HepG2 (cell line): ENCODE data around the gene ZPR1. TPM values are rescaled to one million over a fixed set of nuclear protein-coding genes. Genes with fewer than 3 reads are reported as not detected.

Experiments
- BRCA1 ChIP-seq: sonication (generic); formaldehyde crosslinking; IDR thresholded peaks from 2 replicates; pipeline ENCODE4 v1.4.0; 2020; ENCODE audit warnings: missing genetic modification reagents
- EHMT2 ChIP-seq: fragments of 200-600 bp; sonication (generic); IDR thresholded peaks from 2 replicates; pipeline ENCODE4 v1.7.0; 2017; ENCODE audit warnings: antibody characterized with exemption, low read depth, low read length, borderline replicate concordance
- FOXK1 ChIP-seq: sonication (generic); formaldehyde crosslinking; IDR thresholded peaks from 2 replicates; pipeline ENCODE4 v1.4.0; 2020; ENCODE audit warnings: low read depth, missing genetic modification reagents, borderline replicate concordance
- HNRNPK ChIP-seq: fragments of 200-400 bp; formaldehyde crosslinking; IDR thresholded peaks from 2 replicates; pipeline ENCODE4 v1.6.1; 2018; ENCODE audit warnings: low read length, low read depth, moderate library complexity, mild to moderate bottlenecking; ENCODE audit not compliant: poor library complexity, severe bottlenecking
- HNRNPL ChIP-seq: fragments of 200-400 bp; formaldehyde crosslinking; IDR thresholded peaks from 2 replicates; pipeline ENCODE4 v1.6.1; 2017; ENCODE audit warnings: mild to moderate bottlenecking, low read depth, low read length
- MIXL1 ChIP-seq: IDR thresholded peaks from 2 replicates; pipeline ENCODE4 v1.6.1; 2016
- NR2F2 ChIP-seq: IDR thresholded peaks from 2 replicates; pipeline ENCODE4 v1.6.1; 2012; ENCODE audit warnings: low read depth, inconsistent platforms, borderline replicate concordance
- RORA ChIP-seq: sonication (generic); formaldehyde crosslinking; IDR thresholded peaks from 2 replicates; pipeline ENCODE4 v1.5.0; 2020; ENCODE audit warnings: mild to moderate bottlenecking, missing genetic modification reagents, moderate library complexity
- SALL1 ChIP-seq: sonication (generic); formaldehyde crosslinking; IDR thresholded peaks from 2 replicates; pipeline ENCODE4 v1.8.0; 2022; ENCODE audit warnings: mild to moderate bottlenecking, missing genetic modification reagents
- SP4 ChIP-seq: sonication (generic); formaldehyde crosslinking; IDR thresholded peaks from 2 replicates; pipeline ENCODE4 v1.8.1; 2023; ENCODE audit warnings: mild to moderate bottlenecking, missing genetic modification reagents
- TEAD3 ChIP-seq: optimal IDR thresholded peaks from 2 replicates; pipeline ENCODE3; 2016; ENCODE audit warnings: borderline replicate concordance
- ZNF180 ChIP-seq: sonication (generic); formaldehyde crosslinking; IDR thresholded peaks from 2 replicates; pipeline ENCODE4 v1.4.0; 2020; ENCODE audit warnings: low read depth, missing genetic modification reagents, borderline replicate concordance
- ZNF777 ChIP-seq: sonication (generic); formaldehyde crosslinking; IDR thresholded peaks from 2 replicates; pipeline ENCODE4 v1.4.0; 2020; ENCODE audit warnings: missing genetic modification reagents
- ZSCAN31 ChIP-seq: sonication (generic); formaldehyde crosslinking; IDR thresholded peaks from 2 replicates; pipeline ENCODE4 v1.5.0; 2020; ENCODE audit warnings: low read depth, mild to moderate bottlenecking, missing genetic modification reagents
- polyA plus RNA-seq, 8 experiments: library from polyadenylated mRNA; depleted of rRNA in 3 of 8; stranded (reverse) in 7 of 8; unstranded in 1 of 8; fragments of >200 nt; fragmentation: Illumina TruSeq in 4 of 8; extraction: Trizol in 4 of 8; gene quantifications; 2 replicates each; pipeline versions ENCODE4 v1.2.1 to v1.2.3, GENCODE V29; 2011 to 2016; ENCODE audit warnings: low read depth in 4 of 8, missing spikeins in 1 of 8, mixed read lengths in 1 of 8; ENCODE audit not compliant: insufficient read depth in 1 of 8
- total RNA-seq, 5 experiments: library from RNA; depleted of rRNA; stranded (reverse); fragments of >200 nt; fragmentation: Illumina TruSeq; extraction: Trizol; gene quantifications; 2 replicates each; pipeline ENCODE4 v1.2.3, GENCODE V29; 2016; ENCODE audit warnings: low read depth in 1 of 5
- TF ChIP-seq, protein P1 (sequence below): sonication (generic); formaldehyde crosslinking; IDR thresholded peaks from 2 replicates; pipeline ENCODE4 v1.4.0; 2020; ENCODE audit warnings: missing genetic modification reagents, mild to moderate bottlenecking, borderline replicate concordance
- TF ChIP-seq, protein P2 (sequence below): sonication (generic); formaldehyde crosslinking; IDR thresholded peaks from 2 replicates; pipeline ENCODE4 v1.5.1; 2020; ENCODE audit warnings: missing genetic modification reagents, mild to moderate bottlenecking, borderline replicate concordance
- TF ChIP-seq, protein P3 (sequence below): sonication (generic); formaldehyde crosslinking; IDR thresholded peaks from 2 replicates; pipeline ENCODE4 v1.5.1; 2020; ENCODE audit warnings: mild to moderate bottlenecking, missing genetic modification reagents, moderate library complexity

Gene ZPR1
- total and polyA plus RNA-seq, 2 of the 13 experiments (the other 11 are each of a cell fraction or from before 2014, with no cell fraction given), result 40.0 to 79.3 TPM

DNA sequence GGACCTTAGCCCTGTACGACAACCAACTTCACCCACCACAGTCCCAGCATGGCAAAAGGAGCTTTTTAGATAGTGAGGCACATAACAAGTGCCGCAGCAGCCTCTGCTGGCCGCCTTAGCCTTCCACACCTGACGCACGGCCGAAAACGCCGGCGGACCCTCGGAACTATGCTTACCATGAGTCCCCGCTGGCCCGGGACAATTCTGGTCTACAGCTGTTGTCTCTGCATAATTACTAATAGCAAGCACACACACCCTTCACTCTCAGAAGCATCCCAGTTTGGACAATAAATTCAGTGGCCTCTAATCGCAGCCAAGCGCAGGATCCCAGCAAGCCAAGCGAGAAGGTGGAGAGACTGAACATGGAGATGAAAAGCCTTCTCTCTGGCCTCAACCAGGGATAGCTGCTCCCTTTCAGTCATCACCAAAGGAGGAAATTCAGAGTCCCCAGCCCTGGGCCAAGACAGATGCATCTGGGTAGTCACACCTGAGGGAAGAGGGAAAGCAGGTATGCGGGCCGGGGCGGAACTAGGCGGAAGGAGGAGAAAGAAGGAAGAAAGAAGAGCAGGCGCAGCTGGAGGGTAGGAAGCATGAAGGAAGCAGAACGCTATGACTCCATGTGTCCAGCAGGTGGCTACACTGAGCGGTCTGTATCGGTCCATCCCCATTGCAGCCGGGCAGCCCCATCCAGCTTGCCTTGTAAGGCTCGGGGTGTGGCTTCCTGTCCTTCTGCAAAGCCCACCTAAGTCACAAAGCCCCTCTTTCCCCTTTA is 55.4 kb downstream of the ZPR1 start (continued):
- TF ChIP-seq HNRNPL (no peak), HNRNPK (no peak), MIXL1 (CRISPR knock-in tag) (no peak), RORA (CRISPR knock-in tag) (no peak), NR2F2 (no peak), BRCA1 (CRISPR knock-in tag) (no peak), ZSCAN31 (no peak), ZNF777 (CRISPR knock-in tag) (no peak), ZNF180 (no peak), TEAD3 (CRISPR knock-in tag) (peak; percentile 58), FOXK1 (CRISPR knock-in tag) (no peak), SALL1 (CRISPR knock-in tag) (0 out of 2 replicates have a peak, but pooled peaks have one; percentile 25), EHMT2 (no peak), SP4 (CRISPR knock-in tag) (0 out of 2 replicates have a peak, but pooled peaks have one; percentile 29)
- TF ChIP-seq, protein P1, sequence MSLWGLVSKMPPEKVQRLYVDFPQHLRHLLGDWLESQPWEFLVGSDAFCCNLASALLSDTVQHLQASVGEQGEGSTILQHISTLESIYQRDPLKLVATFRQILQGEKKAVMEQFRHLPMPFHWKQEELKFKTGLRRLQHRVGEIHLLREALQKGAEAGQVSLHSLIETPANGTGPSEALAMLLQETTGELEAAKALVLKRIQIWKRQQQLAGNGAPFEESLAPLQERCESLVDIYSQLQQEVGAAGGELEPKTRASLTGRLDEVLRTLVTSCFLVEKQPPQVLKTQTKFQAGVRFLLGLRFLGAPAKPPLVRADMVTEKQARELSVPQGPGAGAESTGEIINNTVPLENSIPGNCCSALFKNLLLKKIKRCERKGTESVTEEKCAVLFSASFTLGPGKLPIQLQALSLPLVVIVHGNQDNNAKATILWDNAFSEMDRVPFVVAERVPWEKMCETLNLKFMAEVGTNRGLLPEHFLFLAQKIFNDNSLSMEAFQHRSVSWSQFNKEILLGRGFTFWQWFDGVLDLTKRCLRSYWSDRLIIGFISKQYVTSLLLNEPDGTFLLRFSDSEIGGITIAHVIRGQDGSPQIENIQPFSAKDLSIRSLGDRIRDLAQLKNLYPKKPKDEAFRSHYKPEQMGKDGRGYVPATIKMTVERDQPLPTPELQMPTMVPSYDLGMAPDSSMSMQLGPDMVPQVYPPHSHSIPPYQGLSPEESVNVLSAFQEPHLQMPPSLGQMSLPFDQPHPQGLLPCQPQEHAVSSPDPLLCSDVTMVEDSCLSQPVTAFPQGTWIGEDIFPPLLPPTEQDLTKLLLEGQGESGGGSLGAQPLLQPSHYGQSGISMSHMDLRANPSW (CRISPR knock-in tag), result no peak
- TF ChIP-seq, protein P2, sequence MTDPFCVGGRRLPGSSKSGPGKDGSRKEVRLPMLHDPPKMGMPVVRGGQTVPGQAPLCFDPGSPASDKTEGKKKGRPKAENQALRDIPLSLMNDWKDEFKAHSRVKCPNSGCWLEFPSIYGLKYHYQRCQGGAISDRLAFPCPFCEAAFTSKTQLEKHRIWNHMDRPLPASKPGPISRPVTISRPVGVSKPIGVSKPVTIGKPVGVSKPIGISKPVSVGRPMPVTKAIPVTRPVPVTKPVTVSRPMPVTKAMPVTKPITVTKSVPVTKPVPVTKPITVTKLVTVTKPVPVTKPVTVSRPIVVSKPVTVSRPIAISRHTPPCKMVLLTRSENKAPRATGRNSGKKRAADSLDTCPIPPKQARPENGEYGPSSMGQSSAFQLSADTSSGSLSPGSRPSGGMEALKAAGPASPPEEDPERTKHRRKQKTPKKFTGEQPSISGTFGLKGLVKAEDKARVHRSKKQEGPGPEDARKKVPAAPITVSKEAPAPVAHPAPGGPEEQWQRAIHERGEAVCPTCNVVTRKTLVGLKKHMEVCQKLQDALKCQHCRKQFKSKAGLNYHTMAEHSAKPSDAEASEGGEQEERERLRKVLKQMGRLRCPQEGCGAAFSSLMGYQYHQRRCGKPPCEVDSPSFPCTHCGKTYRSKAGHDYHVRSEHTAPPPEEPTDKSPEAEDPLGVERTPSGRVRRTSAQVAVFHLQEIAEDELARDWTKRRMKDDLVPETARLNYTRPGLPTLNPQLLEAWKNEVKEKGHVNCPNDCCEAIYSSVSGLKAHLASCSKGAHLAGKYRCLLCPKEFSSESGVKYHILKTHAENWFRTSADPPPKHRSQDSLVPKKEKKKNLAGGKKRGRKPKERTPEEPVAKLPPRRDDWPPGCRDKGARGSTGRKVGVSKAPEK (CRISPR knock-in tag), result no peak
- TF ChIP-seq, protein P3, sequence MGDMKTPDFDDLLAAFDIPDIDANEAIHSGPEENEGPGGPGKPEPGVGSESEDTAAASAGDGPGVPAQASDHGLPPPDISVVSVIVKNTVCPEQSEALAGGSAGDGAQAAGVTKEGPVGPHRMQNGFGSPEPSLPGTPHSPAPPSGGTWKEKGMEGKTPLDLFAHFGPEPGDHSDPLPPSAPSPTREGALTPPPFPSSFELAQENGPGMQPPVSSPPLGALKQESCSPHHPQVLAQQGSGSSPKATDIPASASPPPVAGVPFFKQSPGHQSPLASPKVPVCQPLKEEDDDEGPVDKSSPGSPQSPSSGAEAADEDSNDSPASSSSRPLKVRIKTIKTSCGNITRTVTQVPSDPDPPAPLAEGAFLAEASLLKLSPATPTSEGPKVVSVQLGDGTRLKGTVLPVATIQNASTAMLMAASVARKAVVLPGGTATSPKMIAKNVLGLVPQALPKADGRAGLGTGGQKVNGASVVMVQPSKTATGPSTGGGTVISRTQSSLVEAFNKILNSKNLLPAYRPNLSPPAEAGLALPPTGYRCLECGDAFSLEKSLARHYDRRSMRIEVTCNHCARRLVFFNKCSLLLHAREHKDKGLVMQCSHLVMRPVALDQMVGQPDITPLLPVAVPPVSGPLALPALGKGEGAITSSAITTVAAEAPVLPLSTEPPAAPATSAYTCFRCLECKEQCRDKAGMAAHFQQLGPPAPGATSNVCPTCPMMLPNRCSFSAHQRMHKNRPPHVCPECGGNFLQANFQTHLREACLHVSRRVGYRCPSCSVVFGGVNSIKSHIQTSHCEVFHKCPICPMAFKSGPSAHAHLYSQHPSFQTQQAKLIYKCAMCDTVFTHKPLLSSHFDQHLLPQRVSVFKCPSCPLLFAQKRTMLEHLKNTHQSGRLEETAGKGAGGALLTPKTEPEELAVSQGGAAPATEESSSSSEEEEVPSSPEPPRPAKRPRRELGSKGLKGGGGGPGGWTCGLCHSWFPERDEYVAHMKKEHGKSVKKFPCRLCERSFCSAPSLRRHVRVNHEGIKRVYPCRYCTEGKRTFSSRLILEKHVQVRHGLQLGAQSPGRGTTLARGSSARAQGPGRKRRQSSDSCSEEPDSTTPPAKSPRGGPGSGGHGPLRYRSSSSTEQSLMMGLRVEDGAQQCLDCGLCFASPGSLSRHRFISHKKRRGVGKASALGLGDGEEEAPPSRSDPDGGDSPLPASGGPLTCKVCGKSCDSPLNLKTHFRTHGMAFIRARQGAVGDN (CRISPR knock-in tag), result no peak
